Immature natural killer cell (primary cell): ENCODE data around the gene UPK3A. TPM values are rescaled to one million over a fixed set of nuclear protein-coding genes. Genes with fewer than 3 reads are reported as not detected.

ENCODE experiments used
- DNase-seq, 3 donors: peaks; one replicate each; pipeline ENCODE4 v3.0.0; 2022; ENCODE audit warnings: mixed read lengths in 1 of 3
- H3K27ac Mint-ChIP-seq, 6 donors: one replicate each; pipeline ENCODE4 v1.8.0; 2020; ENCODE audit warnings: mixed read lengths in 6 of 6, mild to moderate bottlenecking in 5 of 6, inconsistent platforms in 4 of 6, moderate library complexity in 3 of 6
- H3K27me3 Mint-ChIP-seq, 3 donors: one replicate each; pipeline ENCODE4 v1.8.0; 2020 to 2021; ENCODE audit warnings: low read depth in 3 of 3, mild to moderate bottlenecking in 3 of 3, mixed read lengths in 3 of 3, moderate library complexity in 3 of 3, inconsistent platforms in 1 of 3
- H3K36me3 Mint-ChIP-seq, 3 donors: one replicate each; pipeline ENCODE4 v1.8.0; 2020; ENCODE audit warnings: mixed read lengths in 3 of 3, inconsistent platforms in 2 of 3, mild to moderate bottlenecking in 2 of 3
- H3K4me1 Mint-ChIP-seq, 2 donors: one replicate each; pipeline ENCODE4 v1.8.0; 2020; ENCODE audit warnings: inconsistent platforms in 2 of 2, mild to moderate bottlenecking in 2 of 2, mixed read lengths in 2 of 2, moderate library complexity in 1 of 2
- H3K4me3 Mint-ChIP-seq, 5 donors: one replicate each; pipeline ENCODE4 v1.8.0; 2020; ENCODE audit warnings: mild to moderate bottlenecking in 5 of 5, mixed read lengths in 5 of 5, inconsistent platforms in 3 of 5, moderate library complexity in 3 of 5
- H3K9me3 Mint-ChIP-seq, 6 donors: one replicate each; pipeline ENCODE4 v1.8.0; 2020; ENCODE audit warnings: mild to moderate bottlenecking in 6 of 6, mixed read lengths in 6 of 6, inconsistent platforms in 4 of 6, moderate library complexity in 3 of 6
- polyA plus RNA-seq, 3 donors: library from polyadenylated mRNA; unstranded; fragments of 300-500 nt; fragmentation: Illumina TruSeq; gene quantifications; one replicate each; pipeline ENCODE4 v1.2.3, GENCODE V29; 2021

UPK3A gene
- 1 to 10 TPM in 2 of 3 donors, not detected in 1; 2.7 to 6.4 TPM for polyA plus RNA-seq

DNA sequence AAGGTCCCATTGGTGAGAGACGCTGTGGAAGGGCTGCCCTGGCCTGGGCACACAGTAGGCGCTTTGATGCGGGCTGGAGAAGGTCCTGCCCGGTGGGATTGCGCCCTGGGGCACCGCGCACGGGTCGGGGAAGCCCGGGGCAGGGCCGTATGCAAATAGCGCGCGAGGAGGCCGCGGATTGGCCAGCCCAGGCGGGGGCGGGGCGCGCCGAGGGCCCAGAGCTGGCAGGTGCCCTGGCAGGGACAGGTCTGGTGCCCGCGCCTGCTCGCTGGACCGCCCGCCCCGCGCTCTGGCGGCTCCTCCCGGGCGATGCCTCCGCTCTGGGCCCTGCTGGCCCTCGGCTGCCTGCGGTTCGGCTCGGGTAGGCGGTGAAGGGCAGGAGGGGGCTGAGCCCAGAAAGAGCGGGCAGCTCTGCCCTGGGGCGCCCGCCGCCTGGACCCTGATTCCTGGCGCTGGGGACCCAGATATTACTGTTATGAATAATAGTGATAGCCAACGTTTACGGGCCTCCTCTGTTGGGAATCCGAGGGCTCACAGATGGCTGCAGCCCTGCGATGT, at the start of gene UPK3A:
Gene UPK3A, plus strand, starts transcription at position 245 of the 558 bp plus-strand sequence. Its CDS starts 65 bp downstream, at position 310.
- Mint-ChIP-seq H3K27me3 (peaks cover 17 to 28% (median 18%) of the 10 kb centered on the region in 3 donors), H3K4me3 (peak within 1 kb of the TSS in 1 of 5 donors; percentile 13), H3K4me1 (no peaks in the 10 kb centered on the region), H3K9me3 (no peaks in the 10 kb centered on the region), H3K27ac (no peak within 1 kb of the TSS), H3K36me3 (no peaks in the 10 kb centered on the region)
- DNase-seq = no peak

- peak; percentile 46 to 70 (median 69) for DNase-seq
- Mint-ChIP-seq H3K4me1 (peaks cover 43 to 68% of the 10 kb centered on the region in 2 donors), H3K36me3 (peaks cover 0 to 10% (median 1%) of the 10 kb centered on the region in 3 donors), H3K4me3 (peak overlapping the region; percentile 60 to 75 (median 68)), H3K27me3 (peaks cover 0 to 4% (median 4%) of the 10 kb centered on the region in 3 donors), H3K27ac (peak overlapping the region; percentile 37 to 90 (median 68)), H3K9me3 (no peaks in the 10 kb centered on the region)
Measured at GRCh38 chr22:45235101-45235777, 49.5 kb upstream of the UPK3A start.

- Mint-ChIP-seq H3K9me3 (no peaks in the 10 kb centered on the region), H3K27ac (peak overlapping the region in 5 of 6 donors; percentile 30 to 90 (median 87)), H3K4me1 (peaks cover 42 to 70% of the 10 kb centered on the region in 2 donors), H3K4me3 (peak overlapping the region; percentile 60 to 75 (median 68)), H3K27me3 (peaks cover under 1 to 6% (median 5%) of the 10 kb centered on the region in 3 donors), H3K36me3 (peaks cover 0 to 10% (median 0%) of the 10 kb centered on the region in 3 donors)
- DNase-seq = no peak
Measured at GRCh38 chr22:45235851-45236342, 48.9 kb upstream of the UPK3A start.

GRCh38 chr22:45237065-45237990, 47.4 kb upstream of the UPK3A start:
- peak in 2 of 3 donors; percentile 25 to 35 for DNase-seq
- Mint-ChIP-seq H3K9me3 (no peaks in the 10 kb centered on the region), H3K27me3 (peaks cover 5 to 8% (median 8%) of the 10 kb centered on the region in 3 donors), H3K36me3 (peaks cover 0 to 10% (median 0%) of the 10 kb centered on the region in 3 donors), H3K4me3 (peak overlapping the region in 4 of 5 donors; percentile 26 to 48 (median 41)), H3K4me1 (peaks cover 53 to 70% of the 10 kb centered on the region in 2 donors), H3K27ac (peak overlapping the region in 5 of 6 donors; percentile 61 to 81 (median 69))

- Mint-ChIP-seq H3K4me1 (peaks cover 53 to 70% of the 10 kb centered on the region in 2 donors), H3K9me3 (no peaks in the 10 kb centered on the region), H3K27me3 (peaks cover 5 to 8% (median 8%) of the 10 kb centered on the region in 3 donors), H3K27ac (peak overlapping the region in 5 of 6 donors; percentile 44 to 88 (median 69)), H3K36me3 (peaks cover 0 to 10% (median 0%) of the 10 kb centered on the region in 3 donors), H3K4me3 (peak overlapping the region; percentile 39 to 67 (median 50))
- DNase-seq = no peak
Measured at GRCh38 chr22:45238076-45238956, 46.4 kb upstream of the UPK3A start.

GRCh38 chr22:45238957-45239680, 45.6 kb upstream of the UPK3A start:
- peaks cover 5 to 8% (median 8%) of the 10 kb centered on the region in 3 donors for H3K27me3 Mint-ChIP-seq
- H3K4me3 Mint-ChIP-seq = peak overlapping the region; percentile 93 to 96 (median 94)
- peaks cover 0 to 10% (median 0%) of the 10 kb centered on the region in 3 donors for H3K36me3 Mint-ChIP-seq
- H3K27ac Mint-ChIP-seq = peak overlapping the region in 3 of 6 donors; percentile 53 to 69 (median 57)
- peaks cover 53 to 68% of the 10 kb centered on the region in 2 donors for H3K4me1 Mint-ChIP-seq
- DNase-seq = no peak
- no peaks in the 10 kb centered on the region for H3K9me3 Mint-ChIP-seq

DNA sequence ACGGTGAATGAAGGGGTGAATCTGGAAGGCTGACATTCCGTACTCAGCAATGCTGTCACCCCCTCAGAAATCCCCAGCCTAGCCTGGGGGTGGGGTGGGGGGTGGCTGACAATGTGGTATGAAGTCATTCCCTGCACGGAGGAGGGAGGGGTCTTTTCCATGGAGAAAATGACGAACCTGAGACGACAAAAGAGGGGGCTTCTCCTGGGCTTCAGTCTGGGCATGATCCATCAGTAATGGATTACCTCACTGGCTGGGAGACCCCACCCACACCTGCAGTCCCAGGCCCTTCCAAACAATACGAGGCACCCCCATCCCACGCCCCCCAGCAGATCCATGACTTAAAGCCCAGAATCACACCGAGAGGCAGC, 45.1 kb upstream of the UPK3A start:
- peaks cover 52 to 63% of the 10 kb centered on the region in 2 donors for H3K4me1 Mint-ChIP-seq
- peaks cover 5 to 10% (median 8%) of the 10 kb centered on the region in 3 donors for H3K27me3 Mint-ChIP-seq
- DNase-seq = no peak
- H3K27ac Mint-ChIP-seq = peak overlapping the region in 4 of 6 donors; percentile 10 to 88 (median 76)
- peaks cover 0 to 10% (median 0%) of the 10 kb centered on the region in 3 donors for H3K36me3 Mint-ChIP-seq
- no peaks in the 10 kb centered on the region for H3K9me3 Mint-ChIP-seq
- peak overlapping the region; percentile 93 to 96 (median 94) for H3K4me3 Mint-ChIP-seq

- Mint-ChIP-seq H3K27me3 (peaks cover 5 to 10% (median 8%) of the 10 kb centered on the region in 3 donors), H3K9me3 (no peaks in the 10 kb centered on the region), H3K36me3 (peaks cover 0 to 10% (median 0%) of the 10 kb centered on the region in 3 donors), H3K27ac (peak overlapping the region; percentile 70 to 93 (median 85)), H3K4me3 (peak overlapping the region; percentile 93 to 96 (median 94)), H3K4me1 (peaks cover 46 to 57% of the 10 kb centered on the region in 2 donors)
- DNase-seq = no peak
Measured at GRCh38 chr22:45240104-45240809, 44.5 kb upstream of the UPK3A start.

- Mint-ChIP-seq H3K9me3 (no peaks in the 10 kb centered on the region), H3K4me1 (peaks cover 41 to 49% of the 10 kb centered on the region in 2 donors), H3K27me3 (peaks cover 5 to 10% (median 8%) of the 10 kb centered on the region in 3 donors), H3K36me3 (peaks cover 0 to 10% (median 0%) of the 10 kb centered on the region in 3 donors), H3K4me3 (peak within 1 kb of the TSS; percentile 93 to 96 (median 94)), H3K27ac (peak within 1 kb of the TSS; percentile 81 to 93 (median 90))
- DNase-seq = peak; percentile 82 to 88 (median 82)
Measured at GRCh38 chr22:45240810-45241631, 43.7 kb upstream of the UPK3A start, which contains the start of gene KIAA0930. Gene KIAA0930 (minus strand): TSS chr22:45240894. CDS start chr22:45240703, 191 bp downstream.

- H3K27me3 Mint-ChIP-seq = peaks cover 2 to 17% (median 8%) of the 10 kb centered on the region in 3 donors
- peak overlapping the region in 3 of 5 donors; percentile 45 to 55 (median 47) for H3K4me3 Mint-ChIP-seq
Measured at GRCh38 chr22:45242778-45243191, 42.0 kb upstream of the UPK3A start.

More at GRCh38 chr22:45242778-45243191, 42.0 kb upstream of the UPK3A start:
- Mint-ChIP-seq H3K9me3 (no peaks in the 10 kb centered on the region), H3K4me1 (peaks cover 31 to 32% of the 10 kb centered on the region in 2 donors), H3K36me3 (peaks cover 0 to 5% (median 0%) of the 10 kb centered on the region in 3 donors), H3K27ac (peak overlapping the region in 1 of 6 donors; percentile 48)
- DNase-seq = no peak
